ENCODE data around the gene JMY.

JMY gene

DNA sequence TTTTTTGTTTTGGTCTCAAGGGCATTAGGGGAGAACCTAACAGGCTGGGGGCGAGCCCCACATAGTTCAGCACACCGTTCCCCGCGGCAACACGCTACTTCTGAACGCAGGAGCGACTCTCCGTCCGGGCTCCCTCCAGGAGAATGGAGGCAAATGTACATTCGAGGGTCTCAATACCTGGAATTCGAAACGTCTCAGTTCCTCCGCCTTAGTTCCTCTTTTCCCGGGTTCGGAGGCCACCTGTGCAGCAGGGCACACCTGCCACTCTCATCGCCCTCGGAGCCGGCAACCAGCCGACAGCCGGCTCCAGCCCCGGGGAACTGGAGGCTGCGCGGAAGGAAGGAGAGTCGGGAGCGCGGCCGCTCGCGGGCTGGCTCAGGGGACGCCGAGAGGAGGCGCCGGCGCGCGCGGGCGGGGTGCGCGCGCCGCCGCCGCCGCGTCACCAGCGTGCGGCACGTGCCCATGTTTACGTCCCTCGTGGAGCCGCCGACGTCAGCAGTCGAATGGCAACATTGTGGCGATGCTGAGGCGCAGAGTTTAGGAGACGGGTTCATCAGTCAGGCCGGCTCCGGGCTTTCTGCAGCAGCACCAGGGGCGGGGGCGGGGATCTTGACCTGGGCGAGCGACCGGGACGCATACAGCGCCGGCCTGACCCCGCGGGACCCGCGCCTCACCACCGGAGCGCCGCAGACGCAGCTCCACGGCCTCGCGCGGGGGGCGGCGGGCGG lies at the start of gene JMY:
JMY (plus strand) TSS at position 498 of the 728 bp plus-strand sequence. CDS start 520 bp downstream, outside the sequence.
- peak; percentile 32 for DNase-seq

DNA sequence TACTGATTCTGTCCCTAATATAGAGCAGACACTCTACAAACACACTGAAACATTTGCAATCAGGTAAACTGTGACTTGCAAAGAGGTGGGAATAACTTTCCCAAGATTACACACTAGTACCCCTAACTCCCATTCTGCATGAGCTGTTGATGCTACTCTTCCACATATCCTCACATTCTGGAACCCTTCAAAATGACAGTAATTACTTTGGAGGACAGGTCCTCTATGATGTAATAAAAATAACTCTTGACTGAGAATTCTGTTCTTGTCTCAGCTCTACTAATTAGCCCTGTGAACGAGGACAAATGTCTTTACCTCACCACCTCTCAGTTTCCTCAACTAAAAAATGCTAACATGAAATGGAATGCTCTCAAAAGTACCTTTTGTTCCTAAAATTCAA lies 49.5 kb upstream of the JMY start:
- no peak for DNase-seq

DNA sequence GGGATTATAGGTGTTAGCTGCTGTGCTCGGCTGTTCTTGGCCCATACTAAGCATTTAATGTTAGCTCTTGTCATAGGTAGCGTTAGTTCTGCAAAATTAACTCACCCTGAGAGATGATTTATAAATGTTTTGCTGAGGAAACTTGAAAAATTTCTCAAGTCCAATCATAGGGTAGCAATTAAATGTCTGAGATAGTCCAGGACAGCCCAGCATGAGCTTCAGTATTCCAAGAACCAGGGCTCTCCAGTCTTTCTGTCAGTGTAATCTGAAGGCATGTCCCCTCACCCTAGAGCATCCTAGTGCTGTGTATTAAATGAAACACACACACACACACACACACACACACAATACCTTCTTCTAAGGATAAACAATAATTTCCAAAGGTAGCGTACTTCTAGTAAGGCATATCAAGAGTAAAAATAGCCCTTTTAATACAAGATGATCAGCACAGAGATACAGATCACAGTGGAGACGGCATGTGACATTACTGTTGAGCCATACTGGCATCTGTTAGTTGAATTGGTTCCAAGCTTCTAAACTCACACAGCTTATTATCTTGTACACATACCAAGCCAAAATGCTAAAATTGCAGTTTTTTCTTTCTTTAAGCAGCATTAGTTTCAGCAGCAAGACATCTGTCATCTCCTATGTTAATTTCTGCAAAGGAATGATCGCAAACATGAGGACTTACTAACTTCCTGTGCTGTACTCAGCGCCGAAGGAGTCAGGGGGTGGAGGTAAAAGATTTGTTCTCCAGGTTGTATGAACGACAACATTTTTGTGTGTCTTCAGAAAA lies 46.3 kb upstream of the JMY start:
- peak; percentile 59 for DNase-seq

DNA sequence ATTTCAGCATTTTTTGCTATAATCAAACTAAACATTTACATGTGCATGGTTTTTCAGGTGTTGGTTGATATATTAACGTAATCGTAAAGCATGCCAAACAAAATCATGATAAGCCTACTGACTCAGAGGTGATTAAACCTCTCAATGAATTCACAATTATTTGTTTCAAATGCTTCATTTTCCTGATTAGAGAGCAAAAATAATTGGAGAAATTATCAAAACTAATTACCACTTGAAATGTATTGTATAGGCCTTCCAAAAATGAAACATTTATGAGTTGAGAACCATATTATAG lies 45.7 kb upstream of the JMY start:
- DNase-seq = no peak

DNA sequence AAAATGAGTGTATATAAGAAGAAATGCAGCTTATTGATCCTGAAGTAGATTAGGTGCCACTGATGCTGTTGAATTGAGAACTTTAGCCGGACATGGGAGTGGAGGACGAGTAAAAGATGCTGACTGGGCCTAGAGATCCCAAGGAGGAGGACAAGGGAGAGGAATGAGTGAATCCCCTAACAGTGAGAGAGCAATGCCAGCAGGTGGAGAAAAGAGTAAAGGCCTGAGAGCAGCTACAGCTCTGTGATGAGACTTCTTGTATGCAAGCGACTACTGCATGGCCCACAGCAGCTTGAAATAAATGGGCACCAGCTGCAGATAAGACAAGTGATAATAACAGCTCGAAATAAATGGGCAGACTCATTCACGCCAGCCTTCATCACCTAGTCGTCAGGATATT lies 44.5 kb upstream of the JMY start:
- DNase-seq = no peak

DNA sequence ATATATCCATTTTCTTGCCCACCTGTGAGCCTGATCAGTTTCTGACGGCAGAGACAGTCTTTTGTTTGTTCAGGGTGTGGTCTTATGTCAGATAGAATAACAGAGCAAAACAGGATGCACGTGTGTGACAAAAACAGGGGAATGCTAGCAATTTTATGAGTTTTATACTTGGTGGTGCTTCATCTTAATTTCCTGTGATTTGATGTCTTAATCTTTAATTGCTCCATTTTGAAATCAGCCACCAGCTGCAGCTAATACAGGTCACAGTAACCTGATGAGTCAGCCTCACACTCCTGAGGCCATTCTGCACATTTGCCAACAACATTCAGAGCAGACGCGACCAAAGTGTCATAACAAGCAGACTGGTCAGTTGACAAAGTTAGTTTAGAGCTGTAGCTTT lies 42.3 kb upstream of the JMY start:
- DNase-seq = no peak

GRCh38 chr5:79200573-79201183 lies 35.3 kb upstream of the JMY start:
- peak; percentile 5 for DNase-seq

DNA sequence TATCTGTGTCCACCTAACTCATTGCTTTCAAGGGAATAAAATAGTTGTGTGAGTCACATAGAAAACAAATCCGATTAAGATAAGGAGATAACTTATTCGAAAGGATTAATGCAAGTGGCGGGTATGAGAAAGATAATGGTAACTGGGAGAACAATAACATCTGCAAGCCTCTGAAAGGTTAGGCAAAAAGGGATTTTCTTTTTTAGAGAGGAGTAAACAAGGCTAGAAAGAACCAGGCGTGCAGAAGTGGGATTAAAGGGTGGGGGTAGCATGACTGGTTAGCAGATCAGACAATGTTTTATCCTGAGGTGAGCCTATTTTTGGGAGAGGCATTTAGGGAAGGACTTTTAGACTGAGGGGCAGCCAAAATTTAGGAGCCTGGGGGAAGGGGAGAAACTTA lies 34.7 kb upstream of the JMY start:
- DNase-seq = no peak

- no peak for DNase-seq
These were observed 33.9 kb upstream of the JMY start for GRCh38 chr5:79202076-79202475.

DNA sequence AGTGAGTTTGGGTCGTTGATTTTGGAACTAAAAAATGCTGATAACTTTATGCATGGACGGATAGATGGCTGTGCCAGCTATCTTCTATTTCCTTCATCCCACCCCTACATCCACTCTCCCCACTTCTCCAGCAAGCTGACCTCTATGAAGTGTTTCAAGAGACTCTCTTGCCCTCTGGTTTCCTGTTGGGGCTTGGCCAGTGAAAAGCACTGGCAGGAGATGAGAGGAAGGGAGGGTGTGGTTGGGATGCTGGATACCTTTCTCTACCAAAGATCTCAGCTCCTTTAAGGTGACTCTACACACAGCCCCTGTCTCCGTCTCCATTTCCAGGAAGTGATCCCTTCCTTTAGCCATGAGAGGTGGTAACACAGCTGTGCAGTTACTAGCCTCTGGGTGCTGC lies 30.0 kb upstream of the JMY start:
- no peak for DNase-seq

DNA sequence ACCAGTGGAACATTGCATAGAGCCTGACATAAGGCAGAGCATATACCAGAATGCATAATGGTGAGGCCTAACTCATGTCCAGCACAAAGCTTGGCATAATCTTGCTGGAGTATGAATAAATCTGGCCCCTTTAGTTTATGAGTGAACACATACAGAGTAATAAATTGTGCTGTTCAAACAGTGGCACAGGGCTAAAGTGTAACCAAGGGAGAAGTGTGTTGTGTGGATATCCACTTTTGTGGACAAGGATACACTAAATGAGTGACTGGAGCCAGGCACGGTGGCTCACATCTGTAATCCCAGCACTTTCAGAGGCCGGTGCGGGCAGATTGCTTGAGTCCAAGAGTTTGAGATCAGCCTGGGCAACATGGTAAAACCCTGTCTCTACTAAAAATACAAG lies 29.4 kb upstream of the JMY start:
- DNase-seq = no peak

GRCh38 chr5:79209505-79209904 lies 26.4 kb upstream of the JMY start:
- no peak for DNase-seq

- DNase-seq = no peak
These were observed 11.5 kb upstream of the JMY start for GRCh38 chr5:79224286-79224984.

DNA sequence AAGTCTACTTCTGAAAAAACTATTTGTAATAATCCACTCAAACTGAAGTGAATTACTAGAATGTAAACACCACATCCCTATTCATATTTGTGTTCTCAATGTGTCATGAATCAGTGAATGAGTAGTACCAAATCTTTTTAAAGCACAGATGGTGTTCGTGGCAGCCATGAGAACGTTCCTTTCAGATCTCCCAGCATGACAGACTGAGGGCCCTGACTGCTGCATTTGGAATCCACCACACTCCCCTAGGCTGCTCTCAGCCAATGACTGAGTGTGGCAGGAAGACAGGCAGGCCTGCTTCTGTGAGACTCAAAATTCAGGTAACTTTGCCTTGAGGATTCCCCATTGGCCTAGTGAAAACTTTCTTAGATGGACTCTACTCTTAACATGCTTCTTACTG lies 10.9 kb upstream of the JMY start:
- DNase-seq = no peak

DNA sequence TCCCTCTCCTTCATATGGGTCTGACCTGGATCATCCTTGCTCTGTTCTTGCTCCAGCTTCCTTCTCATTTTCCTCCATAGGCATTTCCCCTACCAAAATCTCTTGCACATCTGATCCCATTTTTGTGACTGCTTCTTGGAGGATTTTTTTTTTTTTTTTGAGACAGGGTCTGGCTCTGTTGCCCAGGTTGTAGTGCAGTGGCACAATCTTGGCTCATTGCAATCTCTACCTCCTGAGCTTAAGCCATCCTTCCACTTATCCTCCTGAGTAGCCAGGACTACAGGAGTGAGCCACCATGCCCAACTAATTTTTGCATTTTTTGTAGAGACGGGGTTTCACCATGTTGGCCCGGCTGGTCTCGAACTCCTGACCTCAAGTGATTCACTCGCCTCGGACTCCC lies 10.5 kb upstream of the JMY start:
- no peak for DNase-seq

GRCh38 chr5:79227484-79228025 lies 8.4 kb upstream of the JMY start:
- no peak for DNase-seq

DNA sequence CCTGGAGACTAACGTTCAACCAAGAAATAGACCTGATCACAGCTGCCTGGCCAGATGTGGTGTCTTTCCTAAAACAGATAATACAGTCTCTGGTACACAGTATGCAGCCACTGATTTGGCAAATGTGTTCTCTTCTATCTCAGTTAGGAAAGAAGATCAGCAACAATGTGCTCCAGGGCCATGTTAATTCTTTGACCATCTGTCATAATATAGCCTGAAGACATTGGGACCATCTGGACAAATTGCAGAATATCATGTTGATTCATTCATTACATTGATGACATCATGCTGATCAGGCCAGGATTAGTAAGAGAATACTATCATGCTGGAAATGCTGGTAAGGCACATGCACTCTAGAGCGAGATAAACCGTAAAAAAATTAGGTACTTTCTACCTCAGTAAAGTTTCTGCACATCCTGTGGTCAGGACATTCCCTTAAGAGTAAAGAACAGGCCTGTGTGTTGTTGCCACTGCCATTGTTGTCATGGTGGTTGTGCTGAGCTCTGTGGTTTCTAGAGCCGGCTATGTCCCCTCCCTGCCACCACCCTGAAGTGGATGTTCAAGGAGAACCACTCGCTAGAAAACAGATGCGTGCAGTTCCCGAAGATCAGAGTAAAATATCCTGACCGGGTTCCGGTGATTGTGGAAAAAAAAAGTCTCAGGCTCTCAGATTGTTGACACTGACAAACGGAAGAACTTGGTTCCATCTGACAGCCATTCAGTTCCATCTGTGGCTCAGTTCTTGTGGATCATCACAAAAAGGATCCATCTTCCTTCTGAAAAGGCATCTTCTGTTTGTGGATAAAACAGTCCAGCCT lies 6.4 kb upstream of the JMY start:
- peak; percentile 76 for DNase-seq

- DNase-seq = no peak
These were observed 684 bp upstream of the JMY start for GRCh38 chr5:79235261-79235633.

DNA sequence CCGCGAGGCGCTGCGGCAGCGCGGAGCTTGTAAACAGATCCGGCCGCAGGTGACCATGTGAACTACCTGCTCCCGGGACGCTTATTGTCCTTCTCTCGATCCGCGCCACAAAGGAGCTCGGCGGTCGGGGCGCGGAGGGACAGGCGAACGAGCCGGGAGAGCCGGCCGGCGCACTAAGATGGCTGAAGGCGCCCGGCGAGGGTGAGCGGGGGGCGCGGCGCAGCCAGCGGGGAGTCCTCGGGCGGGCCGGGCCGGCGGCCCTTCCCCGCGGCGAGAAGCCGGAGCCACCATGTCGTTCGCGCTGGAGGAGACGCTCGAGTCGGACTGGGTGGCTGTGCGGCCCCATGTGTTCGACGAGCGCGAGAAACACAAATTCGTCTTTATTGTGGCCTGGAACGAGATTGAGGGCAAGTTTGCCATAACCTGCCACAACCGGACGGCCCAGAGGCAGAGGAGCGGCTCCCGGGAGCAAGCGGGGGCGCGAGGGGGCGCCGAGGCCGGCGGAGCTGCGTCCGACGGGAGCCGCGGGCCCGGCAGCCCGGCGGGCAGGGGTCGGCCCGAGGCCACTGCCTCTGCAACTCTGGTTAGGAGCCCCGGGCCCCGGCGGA lies 535 bp downstream of the JMY start:
- no peak for DNase-seq

DNA sequence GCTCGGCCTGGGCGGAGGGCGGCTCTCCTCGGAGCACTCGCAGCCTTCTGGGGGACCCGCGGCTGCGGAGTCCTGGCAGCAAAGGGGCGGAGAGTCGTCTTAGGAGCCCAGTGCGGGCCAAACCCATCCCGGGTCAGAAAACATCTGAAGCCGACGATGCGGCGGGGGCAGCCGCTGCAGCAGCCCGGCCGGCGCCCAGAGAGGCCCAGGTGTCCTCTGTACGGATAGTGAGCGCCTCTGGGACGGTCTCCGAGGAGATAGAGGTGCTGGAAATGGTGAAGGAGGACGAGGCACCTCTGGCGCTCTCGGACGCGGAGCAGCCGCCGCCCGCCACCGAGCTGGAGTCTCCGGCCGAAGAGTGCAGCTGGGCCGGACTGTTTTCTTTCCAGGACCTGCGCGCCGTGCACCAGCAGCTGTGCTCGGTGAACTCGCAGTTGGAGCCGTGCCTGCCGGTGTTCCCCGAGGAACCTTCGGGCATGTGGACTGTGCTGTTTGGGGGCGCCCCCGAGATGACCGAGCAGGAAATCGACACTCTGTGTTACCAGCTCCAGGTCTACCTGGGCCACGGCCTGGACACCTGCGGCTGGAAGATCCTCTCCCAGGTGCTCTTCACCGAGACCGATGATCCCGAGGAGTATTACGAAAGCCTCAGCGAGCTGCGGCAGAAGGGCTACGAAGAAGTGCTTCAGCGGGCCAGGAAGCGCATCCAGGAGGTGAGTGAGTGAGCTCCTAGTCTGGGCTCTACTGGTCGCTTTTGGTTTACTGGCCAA lies 1.2 kb downstream of the JMY start:
- DNase-seq = no peak
